Neural cell (in vitro differentiated cells): ENCODE results near the gene TIGD6. TPM values are rescaled to one million over a fixed set of nuclear protein-coding genes. Genes with fewer than 3 reads are reported as not detected.

Source experiments
- H2AFZ ChIP-seq: fragments of 200-600, 300-800 bp; sonication (generic), shearing (Covaris generic); 2 replicates; pipeline ENCODE4 v1.6.0; 2014; ENCODE audit warnings: low read depth, mild to moderate bottlenecking, antibody characterized with exemption, low read length, moderate library complexity
- H3F3A ChIP-seq: fragments of 200-600 bp; shearing (Covaris generic); 2 replicates; pipeline ENCODE4 v1.6.1; 2016; ENCODE audit warnings: mild to moderate bottlenecking, moderate library complexity, mixed read lengths, antibody characterized with exemption, low read length; ENCODE audit not compliant: insufficient read depth, poor library complexity, severe bottlenecking
- H3K27ac ChIP-seq: fragments of 200-600, 300-800 bp; sonication (generic), shearing (Covaris generic); 2 replicates; pipeline ENCODE4 v1.5.1; 2014; ENCODE audit warnings: mild to moderate bottlenecking, low read length, moderate library complexity
- H3K27me3 ChIP-seq: fragments of 300-800, 200-600 bp; sonication (generic), shearing (Covaris generic); 2 replicates; pipeline ENCODE4 v1.6.0; 2014; ENCODE audit warnings: mild to moderate bottlenecking, low read depth, low read length, moderate library complexity; ENCODE audit not compliant: insufficient read depth
- H3K36me3 ChIP-seq: fragments of 300-800, 200-600 bp; sonication (generic), shearing (Covaris generic); 2 replicates; pipeline ENCODE4 v1.5.1; 2014; ENCODE audit warnings: mild to moderate bottlenecking, antibody characterized with exemption, low read length, moderate library complexity; ENCODE audit not compliant: insufficient read depth
- H3K4me2 ChIP-seq: fragments of 300-800, 200-600 bp; sonication (generic), shearing (Covaris generic); 2 replicates; pipeline ENCODE4 v1.6.0; 2014; ENCODE audit warnings: mild to moderate bottlenecking, low read length
- H3K4me3 ChIP-seq: fragments of 300-800, 200-600 bp; sonication (generic), shearing (Covaris generic); 2 replicates; pipeline ENCODE4 v1.5.1; 2014; ENCODE audit warnings: mild to moderate bottlenecking, low read length, moderate library complexity
- H3K79me2 ChIP-seq: fragments of 200-600 bp; shearing (Covaris generic); replicated peaks from 2 replicates; pipeline ENCODE4 v1.6.0; 2014; ENCODE audit warnings: mild to moderate bottlenecking, low read length, moderate library complexity; ENCODE audit not compliant: insufficient read depth
- H3K9ac ChIP-seq: fragments of 300-800, 200-600 bp; sonication (generic), shearing (Covaris generic); 2 replicates; pipeline ENCODE4 v1.6.1; 2016; ENCODE audit warnings: mild to moderate bottlenecking, low read length, mixed read lengths
- H3K9me2 ChIP-seq: fragments of 200-600 bp; shearing (Covaris generic); 2 replicates; pipeline ENCODE4 v1.6.1; 2016; ENCODE audit warnings: mild to moderate bottlenecking, low read length, mixed read lengths; ENCODE audit not compliant: insufficient read depth
- H3K9me3 ChIP-seq: fragments of 200-600, 300-800 bp; sonication (generic), shearing (Covaris generic); 2 replicates; pipeline ENCODE4 v1.6.1; 2016; ENCODE audit warnings: mild to moderate bottlenecking, mixed run types, low read length, moderate library complexity, mixed read lengths
- H4K20me1 ChIP-seq: fragments of 200-600 bp; shearing (Covaris generic); 2 replicates; pipeline ENCODE4 v1.6.1; 2016; ENCODE audit warnings: mild to moderate bottlenecking, mixed run types; ENCODE audit not compliant: insufficient read depth
- EP300 ChIP-seq: fragments of 450-650 bp; conservative IDR thresholded peaks from 2 replicates; pipeline ENCODE4 v1.6.1; 2014; ENCODE audit warnings: antibody characterized with exemption, mild to moderate bottlenecking, moderate library complexity; ENCODE audit not compliant: poor library complexity, severe bottlenecking
- EZH2 ChIP-seq: fragments of 200-600, 300-800 bp; shearing (Covaris generic), sonication (generic); IDR thresholded peaks from 2 replicates; pipeline ENCODE4 v1.6.1; 2014; ENCODE audit warnings: antibody characterized with exemption, low read length, borderline replicate concordance, mild to moderate bottlenecking; ENCODE audit not compliant: insufficient read depth, poor library complexity, severe bottlenecking
- MXI1 ChIP-seq: fragments of 450-650 bp; conservative IDR thresholded peaks from 2 replicates; pipeline ENCODE4 v1.6.1; 2014; ENCODE audit warnings: antibody characterized with exemption, mild to moderate bottlenecking; ENCODE audit not compliant: poor library complexity, severe bottlenecking
- POLR2AphosphoS5 ChIP-seq: IDR thresholded peaks from 2 replicates; pipeline ENCODE4 v1.6.1; 2012
- RAD21 ChIP-seq: fragments of 450-650 bp; conservative IDR thresholded peaks from 2 replicates; pipeline ENCODE4 v1.6.1; 2014; ENCODE audit warnings: antibody characterized with exemption, mild to moderate bottlenecking, moderate library complexity
- SMC3 ChIP-seq: fragments of 450-650 bp; conservative IDR thresholded peaks from 2 replicates; pipeline ENCODE4 v1.6.1; 2014; ENCODE audit warnings: antibody characterized with exemption, mild to moderate bottlenecking, moderate library complexity; ENCODE audit not compliant: poor library complexity
- TAF1 ChIP-seq: IDR thresholded peaks from 2 replicates; pipeline ENCODE4 v1.6.1; 2012; ENCODE audit warnings: low read depth
- polyA plus RNA-seq: library from polyadenylated mRNA; depleted of rRNA; stranded (reverse); fragments of >200 nt; gene quantifications from 2 replicates; pipeline ENCODE4 v1.2.3, GENCODE V29; 2014
- TF ChIP-seq, protein P1 (sequence below): fragments of 450-650 bp; IDR thresholded peaks from 2 replicates; pipeline ENCODE4 v1.5.1; 2014; ENCODE audit warnings: antibody characterized with exemption, mild to moderate bottlenecking, moderate library complexity; ENCODE audit not compliant: poor library complexity, severe bottlenecking
- TF ChIP-seq, protein P2 (sequence below): IDR thresholded peaks from 2 replicates; pipeline ENCODE4 v1.6.1; 2012; ENCODE audit warnings: borderline replicate concordance

Gene TIGD6
- polyA plus RNA-seq, 1 donor from 2014 or later = 6.5 TPM

DNA sequence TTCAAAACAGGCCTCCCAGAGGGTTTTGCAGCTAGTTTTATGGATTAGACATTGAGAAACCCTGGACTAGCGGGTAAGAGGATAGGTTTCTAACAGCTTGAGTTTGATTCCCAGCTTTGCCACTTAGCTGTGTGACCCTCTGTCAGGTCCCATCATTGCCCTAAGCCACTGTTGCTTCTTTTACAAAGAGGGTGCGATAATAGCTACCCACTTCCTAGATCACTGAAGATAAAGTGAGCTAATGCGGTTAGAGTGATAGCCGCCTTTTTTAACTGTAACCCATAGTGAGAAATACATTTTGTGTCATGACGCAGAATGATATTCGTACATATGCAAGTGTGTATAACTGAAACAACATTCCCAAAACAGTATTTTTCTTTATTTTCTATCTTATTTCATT, 45.6 kb upstream of the TIGD6 start (continued):
- TF ChIP-seq TAF1 = no peak

DNA sequence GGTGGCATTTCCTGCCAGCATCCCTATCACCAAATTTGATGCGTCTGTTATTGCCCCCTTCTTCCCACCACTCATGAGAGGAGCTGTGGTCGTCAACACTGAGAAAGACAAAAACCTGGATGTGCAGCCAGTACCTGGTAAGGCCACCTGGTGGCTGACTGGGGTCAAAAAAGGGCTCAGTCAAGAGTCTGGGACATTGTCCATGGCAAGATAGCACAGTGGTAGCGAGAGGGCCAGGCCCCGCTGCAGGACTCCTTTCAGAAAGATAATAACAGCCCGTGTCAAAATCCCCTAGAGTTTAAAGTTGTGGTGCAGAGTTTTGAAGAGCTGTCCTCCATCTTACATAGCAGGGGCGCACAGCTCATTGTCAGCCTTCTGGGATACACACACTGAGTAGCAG, 45.1 kb upstream of the TIGD6 start:
- Histone ChIP-seq H3K9me3 (no peaks in the 10 kb centered on the region), H2AFZ (no peak overlapping the region), H3K4me3 (no peak overlapping the region), H3K9ac (no peak overlapping the region), H3K36me3 (peaks cover 17% of the 10 kb centered on the region), H4K20me1 (no peaks in the 10 kb centered on the region), H3K27ac (no peak overlapping the region), H3F3A (no peaks in the 10 kb centered on the region), H3K9me2 (no peaks in the 10 kb centered on the region), H3K79me2 (no peaks in the 10 kb centered on the region), H3K4me2 (no peak overlapping the region), H3K27me3 (no peaks in the 10 kb centered on the region)
- TF ChIP-seq RAD21 (no peak), EZH2 (no peak), MXI1 (no peak), EP300 (no peak), POLR2AphosphoS5 (no peak), TAF1 (no peak), SMC3 (no peak)
- TF ChIP-seq, protein P1, sequence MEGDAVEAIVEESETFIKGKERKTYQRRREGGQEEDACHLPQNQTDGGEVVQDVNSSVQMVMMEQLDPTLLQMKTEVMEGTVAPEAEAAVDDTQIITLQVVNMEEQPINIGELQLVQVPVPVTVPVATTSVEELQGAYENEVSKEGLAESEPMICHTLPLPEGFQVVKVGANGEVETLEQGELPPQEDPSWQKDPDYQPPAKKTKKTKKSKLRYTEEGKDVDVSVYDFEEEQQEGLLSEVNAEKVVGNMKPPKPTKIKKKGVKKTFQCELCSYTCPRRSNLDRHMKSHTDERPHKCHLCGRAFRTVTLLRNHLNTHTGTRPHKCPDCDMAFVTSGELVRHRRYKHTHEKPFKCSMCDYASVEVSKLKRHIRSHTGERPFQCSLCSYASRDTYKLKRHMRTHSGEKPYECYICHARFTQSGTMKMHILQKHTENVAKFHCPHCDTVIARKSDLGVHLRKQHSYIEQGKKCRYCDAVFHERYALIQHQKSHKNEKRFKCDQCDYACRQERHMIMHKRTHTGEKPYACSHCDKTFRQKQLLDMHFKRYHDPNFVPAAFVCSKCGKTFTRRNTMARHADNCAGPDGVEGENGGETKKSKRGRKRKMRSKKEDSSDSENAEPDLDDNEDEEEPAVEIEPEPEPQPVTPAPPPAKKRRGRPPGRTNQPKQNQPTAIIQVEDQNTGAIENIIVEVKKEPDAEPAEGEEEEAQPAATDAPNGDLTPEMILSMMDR = no peak
- TF ChIP-seq, protein P2, sequence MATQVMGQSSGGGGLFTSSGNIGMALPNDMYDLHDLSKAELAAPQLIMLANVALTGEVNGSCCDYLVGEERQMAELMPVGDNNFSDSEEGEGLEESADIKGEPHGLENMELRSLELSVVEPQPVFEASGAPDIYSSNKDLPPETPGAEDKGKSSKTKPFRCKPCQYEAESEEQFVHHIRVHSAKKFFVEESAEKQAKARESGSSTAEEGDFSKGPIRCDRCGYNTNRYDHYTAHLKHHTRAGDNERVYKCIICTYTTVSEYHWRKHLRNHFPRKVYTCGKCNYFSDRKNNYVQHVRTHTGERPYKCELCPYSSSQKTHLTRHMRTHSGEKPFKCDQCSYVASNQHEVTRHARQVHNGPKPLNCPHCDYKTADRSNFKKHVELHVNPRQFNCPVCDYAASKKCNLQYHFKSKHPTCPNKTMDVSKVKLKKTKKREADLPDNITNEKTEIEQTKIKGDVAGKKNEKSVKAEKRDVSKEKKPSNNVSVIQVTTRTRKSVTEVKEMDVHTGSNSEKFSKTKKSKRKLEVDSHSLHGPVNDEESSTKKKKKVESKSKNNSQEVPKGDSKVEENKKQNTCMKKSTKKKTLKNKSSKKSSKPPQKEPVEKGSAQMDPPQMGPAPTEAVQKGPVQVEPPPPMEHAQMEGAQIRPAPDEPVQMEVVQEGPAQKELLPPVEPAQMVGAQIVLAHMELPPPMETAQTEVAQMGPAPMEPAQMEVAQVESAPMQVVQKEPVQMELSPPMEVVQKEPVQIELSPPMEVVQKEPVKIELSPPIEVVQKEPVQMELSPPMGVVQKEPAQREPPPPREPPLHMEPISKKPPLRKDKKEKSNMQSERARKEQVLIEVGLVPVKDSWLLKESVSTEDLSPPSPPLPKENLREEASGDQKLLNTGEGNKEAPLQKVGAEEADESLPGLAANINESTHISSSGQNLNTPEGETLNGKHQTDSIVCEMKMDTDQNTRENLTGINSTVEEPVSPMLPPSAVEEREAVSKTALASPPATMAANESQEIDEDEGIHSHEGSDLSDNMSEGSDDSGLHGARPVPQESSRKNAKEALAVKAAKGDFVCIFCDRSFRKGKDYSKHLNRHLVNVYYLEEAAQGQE = no peak

DNA sequence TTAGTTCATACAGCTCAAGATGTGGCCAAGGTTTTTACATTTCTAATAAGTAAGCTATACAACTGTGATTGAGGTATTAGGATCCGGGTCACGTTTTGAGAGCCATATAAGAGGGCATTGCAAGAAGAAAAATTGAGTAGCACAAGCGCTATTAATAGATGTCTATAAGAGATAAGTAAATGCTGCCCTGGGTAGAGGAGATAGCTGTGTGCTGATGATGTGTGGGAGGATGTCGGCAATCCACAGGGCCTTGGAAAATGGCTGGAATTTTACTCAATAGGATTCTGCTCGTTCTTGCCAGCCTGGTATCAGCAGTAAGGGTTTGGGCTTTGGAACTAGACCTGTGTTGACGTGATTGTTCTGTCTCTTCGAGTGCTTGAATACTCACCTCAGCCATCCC, 44.3 kb upstream of the TIGD6 start:
- peaks cover 17% of the 10 kb centered on the region for H3K36me3 ChIP-seq
- no peaks in the 10 kb centered on the region for H3K27me3 ChIP-seq
- H3K79me2 ChIP-seq = no peaks in the 10 kb centered on the region
- H3F3A ChIP-seq = no peaks in the 10 kb centered on the region
- H3K9ac ChIP-seq = no peak overlapping the region
- no peak overlapping the region for H3K27ac ChIP-seq
- no peaks in the 10 kb centered on the region for H3K9me2 ChIP-seq
- no peak overlapping the region for H2AFZ ChIP-seq
- no peak overlapping the region for H3K4me2 ChIP-seq
- H3K9me3 ChIP-seq = no peaks in the 10 kb centered on the region
- no peaks in the 10 kb centered on the region for H4K20me1 ChIP-seq
- H3K4me3 ChIP-seq = no peak overlapping the region
- TF ChIP-seq POLR2AphosphoS5 = no peak
- TF ChIP-seq RAD21 = no peak
- TF ChIP-seq SMC3 = no peak
- no peak for TF ChIP-seq EZH2
- TF ChIP-seq EP300 = no peak
- no peak for TF ChIP-seq MXI1
- TF ChIP-seq, protein P2 = no peak
- TF ChIP-seq, protein P1 = no peak
- TF ChIP-seq TAF1 = no peak
